SK-N-SH treated with all-trans-retinoic acid at 6 μM for 48 hours (cell line): Measurements from ENCODE around the gene CYP46A1.

Experiments
- GLIS3 ChIP-seq: fragments of 250-450 bp; sonication (Bioruptor Pico); IDR thresholded peaks from 2 replicates; pipeline ENCODE4 v1.5.0; 2020; ENCODE audit warnings: mild to moderate bottlenecking, moderate library complexity
- PATZ1 ChIP-seq: fragments of 250-450 bp; sonication (Bioruptor Pico); IDR thresholded peaks from 2 replicates; pipeline ENCODE4 v1.8.0; 2020; ENCODE audit warnings: mild to moderate bottlenecking, moderate library complexity, borderline replicate concordance
- TOX ChIP-seq: fragments of 250-450 bp; sonication (Bioruptor Pico); IDR thresholded peaks from 2 replicates; pipeline ENCODE4 v1.8.0; 2021; ENCODE audit warnings: mild to moderate bottlenecking, moderate library complexity, borderline replicate concordance

- TF ChIP-seq GLIS3 (no peak), PATZ1 (CRISPR knock-in tag) (no peak), TOX (CRISPR knock-in tag) (no peak)
Observed at GRCh38 chr14:99637624-99638023, 46.5 kb upstream of the CYP46A1 start.
